ENCODE results near the gene KCNG3.
A peak's percentile ranks its signal among the peaks of the same experiment; 100 is the strongest.

Gene KCNG3

GRCh38 chr2:42392191-42392590, 101.6 kb downstream of the KCNG3 start:
- intact Hi-C loops (cut with DNase I), result no loop called here
- DNase-seq, result peak in 1 of 42 donors; percentile 29
